Left kidney (tissue), 2 donors: ENCODE measurements around the gene RTN4RL2. TPM values are rescaled to one million over a fixed set of nuclear protein-coding genes. Genes with fewer than 3 reads are reported as not detected.
A peak's percentile ranks its signal among the peaks of the same experiment; 100 is the strongest.
"Not testable (repeated sequence)": the region's sequence is repeated elsewhere in the genome, so short reads cannot be mapped to it uniquely, and the experiment has no call there.

ENCODE experiments used
- DNase-seq: peaks from one replicate; pipeline ENCODE4 v3.0.0-alpha.2; 2013
- polyA plus RNA-seq: library from polyadenylated mRNA; unstranded; fragments of 120-200 nt; gene quantifications from one replicate; pipeline ENCODE4 v1.2.1, GENCODE V29; 2013; ENCODE audit not compliant: insufficient read length

Gene RTN4RL2
- polyA plus RNA-seq, 1 donor = 2.5 TPM

DNA sequence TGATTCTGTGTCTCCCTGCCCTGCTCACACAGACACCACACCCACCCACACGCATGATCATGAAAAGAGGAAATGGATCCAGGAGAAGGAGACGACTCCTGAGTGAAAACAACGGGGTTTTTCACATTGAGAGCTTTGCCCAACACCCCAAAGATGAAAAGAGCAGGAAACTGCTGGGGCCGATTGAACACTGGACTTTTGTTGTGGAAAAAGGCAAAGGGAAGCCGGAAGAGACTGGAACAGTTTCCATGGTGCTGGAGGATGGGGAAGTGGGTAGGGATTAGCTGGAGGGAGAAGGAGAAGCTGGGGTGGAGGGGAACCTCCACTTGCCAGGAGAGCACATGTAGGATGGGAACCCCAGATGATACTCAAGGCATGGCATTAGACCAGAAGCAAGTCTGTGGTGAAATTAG, 28.2 kb upstream of the RTN4RL2 start:
- no peak for DNase-seq

GRCh38 chr11:57432714-57433163, 27.6 kb upstream of the RTN4RL2 start:
- DNase-seq = no peak

DNA sequence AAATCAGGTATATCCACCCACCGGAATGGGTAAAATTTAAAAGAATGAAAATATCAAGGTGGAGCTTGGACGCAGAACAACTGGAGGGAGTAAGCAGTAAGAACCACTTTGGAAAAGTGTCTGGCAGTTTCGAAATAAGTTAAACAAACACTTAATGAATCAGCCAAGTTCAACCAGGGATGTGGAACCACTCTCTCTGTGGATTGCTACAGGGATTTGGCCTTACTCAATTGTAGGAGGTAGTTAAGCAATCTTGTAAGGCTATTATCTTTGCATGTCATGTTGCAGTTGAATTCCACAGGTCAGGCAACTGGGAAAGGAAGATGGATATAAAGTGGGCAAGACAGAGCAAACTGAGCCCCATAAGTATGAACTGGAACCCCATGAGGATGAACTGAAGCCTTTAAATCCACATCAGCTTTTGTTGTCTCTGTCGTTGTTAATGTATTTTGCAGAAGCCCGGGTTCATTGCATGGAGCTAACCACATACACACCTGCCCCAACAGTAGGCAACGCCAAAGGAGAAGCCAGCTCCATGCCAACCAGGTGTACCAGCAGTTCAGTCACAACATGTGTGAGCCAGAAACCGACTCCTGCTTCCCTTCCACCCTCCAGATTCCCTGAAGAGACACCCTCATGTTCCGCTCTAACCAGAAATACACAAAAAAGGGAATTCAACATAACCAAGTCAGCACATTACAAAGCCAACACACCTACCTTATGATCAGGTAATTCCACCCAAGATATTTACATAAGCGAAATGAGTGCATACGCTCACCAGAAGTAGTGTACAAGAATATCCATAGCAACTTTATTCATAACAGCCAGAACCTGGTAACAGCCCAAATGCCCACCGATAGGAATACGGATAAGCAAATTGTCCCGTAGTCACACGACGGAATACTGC, 25.4 kb upstream of the RTN4RL2 start:
- no peak for DNase-seq

GRCh38 chr11:57436031-57436430, 24.3 kb upstream of the RTN4RL2 start:
- no peak for DNase-seq

DNA sequence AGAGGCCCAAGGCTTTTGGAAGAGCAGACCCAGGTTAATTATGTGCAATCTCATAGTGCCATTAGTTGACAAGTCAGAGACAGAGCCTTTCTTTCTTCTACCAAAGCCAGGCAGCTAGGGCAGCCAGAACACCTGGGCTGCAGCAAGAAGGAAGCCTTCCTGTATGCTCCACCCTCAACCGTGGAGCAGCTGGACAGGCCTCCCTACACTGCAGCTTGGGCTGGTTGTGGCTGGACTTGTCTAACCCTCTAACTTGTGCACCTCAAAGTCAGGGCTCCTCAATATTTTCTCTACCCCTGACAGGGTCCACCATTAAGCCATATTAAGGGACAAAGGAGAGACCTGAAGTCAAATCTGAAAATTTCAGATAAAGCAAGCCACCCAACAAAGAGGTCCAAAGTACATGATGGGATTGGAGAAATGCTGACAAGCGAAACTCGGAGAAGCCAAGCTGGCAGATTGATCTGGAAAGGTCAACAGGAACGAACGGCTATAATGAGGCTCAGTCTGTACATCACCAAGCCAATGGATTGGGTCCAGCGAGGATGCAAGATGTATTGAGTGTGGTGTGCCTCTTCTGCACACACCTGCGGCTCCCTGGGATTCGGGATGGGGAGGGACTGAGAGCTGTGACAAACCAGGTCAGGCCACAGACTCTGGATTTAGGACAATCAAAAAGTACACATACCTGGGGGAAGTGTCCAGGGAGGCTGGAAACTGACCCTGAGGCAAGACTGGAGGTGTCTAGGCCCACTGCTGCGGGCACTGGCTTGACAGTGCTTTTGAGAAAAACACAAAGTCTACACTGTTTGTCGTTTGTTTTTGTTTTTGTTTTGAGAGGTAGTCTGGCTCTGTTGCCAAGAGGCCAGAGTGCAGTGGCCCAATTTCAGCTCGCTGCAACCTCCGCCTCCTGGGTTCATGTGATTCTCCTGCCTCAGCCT, 21.7 kb upstream of the RTN4RL2 start:
- DNase-seq = no peak

DNA sequence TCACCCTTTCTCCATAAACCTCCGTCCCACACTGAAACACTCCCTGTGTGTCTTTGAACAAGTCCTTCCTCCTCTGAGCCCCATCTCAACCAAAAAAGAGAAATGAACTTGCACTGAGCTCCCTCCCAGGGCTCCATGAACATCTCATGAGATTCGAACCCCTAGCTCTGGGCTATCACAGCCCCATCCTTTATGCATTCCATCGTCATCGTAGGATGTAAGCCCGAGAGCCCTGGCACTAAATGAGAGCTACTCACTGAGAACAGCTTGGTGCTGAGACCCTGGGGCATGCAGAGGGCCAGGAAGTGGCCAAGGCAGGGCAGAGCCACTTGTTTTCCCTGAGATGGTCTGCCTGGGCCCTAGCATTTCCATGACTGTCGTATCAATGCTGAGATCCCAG, 20.5 kb upstream of the RTN4RL2 start:
- no peak for DNase-seq

DNA sequence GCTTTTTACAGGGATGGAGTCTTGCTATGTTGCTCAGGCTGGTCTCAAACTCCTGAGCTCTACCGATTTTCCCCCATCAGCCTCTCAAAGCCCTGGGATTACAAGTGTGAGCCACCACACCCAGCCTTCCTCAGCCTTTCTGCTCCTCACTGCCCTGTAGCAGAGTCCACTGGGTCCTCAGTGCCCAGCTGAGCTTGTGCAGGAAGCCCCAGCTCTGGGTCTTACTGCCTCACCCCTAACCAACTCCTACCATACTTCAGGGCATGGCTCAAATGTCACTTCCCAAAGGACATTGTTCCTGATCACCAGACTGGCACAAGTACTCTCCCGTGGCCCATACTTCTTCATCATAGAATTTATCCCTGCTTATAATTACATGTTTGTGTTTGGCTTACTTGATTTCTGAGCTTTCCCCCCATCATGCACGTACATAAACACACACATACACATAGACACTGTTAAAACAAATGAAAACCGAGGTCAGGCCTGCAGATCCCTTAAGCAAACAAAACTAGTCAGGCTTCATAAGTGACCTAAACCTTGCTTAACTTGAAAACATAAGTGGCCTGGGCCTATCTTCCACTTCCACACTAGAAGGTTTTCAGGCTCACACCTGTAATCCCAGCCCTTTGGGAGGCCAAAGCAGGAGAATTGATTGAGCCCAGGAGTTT, 19.4 kb upstream of the RTN4RL2 start:
- no peak for DNase-seq

DNA sequence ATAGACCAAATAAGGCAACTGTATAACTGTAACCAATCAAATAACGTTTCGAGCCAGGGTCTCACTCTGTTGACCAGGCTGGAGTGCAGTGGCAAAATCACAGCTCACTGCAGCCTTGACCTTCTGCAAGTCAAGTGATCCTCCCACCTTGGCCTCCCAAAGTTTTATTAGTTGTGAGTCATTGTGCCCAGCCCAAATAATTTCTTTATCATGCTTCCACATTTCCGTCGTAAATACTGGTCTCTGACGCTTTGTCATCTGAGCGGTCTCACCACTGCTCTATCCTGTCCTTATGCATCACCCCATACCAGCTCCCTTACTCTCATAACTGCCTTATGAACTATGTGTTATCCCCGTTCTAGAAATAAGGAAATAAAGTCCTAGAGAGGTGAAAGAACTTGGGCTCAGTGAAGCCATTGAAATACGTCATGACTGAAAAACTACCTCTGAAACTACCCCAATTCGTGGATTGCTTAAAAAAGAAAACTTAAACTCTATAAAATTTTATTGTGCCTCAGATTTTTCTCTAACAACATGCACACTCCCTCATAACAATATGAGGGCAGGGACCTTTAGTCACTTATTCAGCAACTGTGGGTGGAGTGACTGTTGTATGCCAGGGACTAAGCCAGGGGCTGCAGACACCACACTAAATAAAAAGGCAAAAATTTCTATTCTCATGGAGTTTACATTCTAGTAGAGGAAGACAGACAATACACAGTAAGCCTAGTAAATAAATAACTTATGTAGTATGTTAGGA, 15.8 kb upstream of the RTN4RL2 start:
- no peak for DNase-seq

GRCh38 chr11:57445122-57445394, 15.3 kb upstream of the RTN4RL2 start:
- DNase-seq = not testable (repeated sequence)

DNA sequence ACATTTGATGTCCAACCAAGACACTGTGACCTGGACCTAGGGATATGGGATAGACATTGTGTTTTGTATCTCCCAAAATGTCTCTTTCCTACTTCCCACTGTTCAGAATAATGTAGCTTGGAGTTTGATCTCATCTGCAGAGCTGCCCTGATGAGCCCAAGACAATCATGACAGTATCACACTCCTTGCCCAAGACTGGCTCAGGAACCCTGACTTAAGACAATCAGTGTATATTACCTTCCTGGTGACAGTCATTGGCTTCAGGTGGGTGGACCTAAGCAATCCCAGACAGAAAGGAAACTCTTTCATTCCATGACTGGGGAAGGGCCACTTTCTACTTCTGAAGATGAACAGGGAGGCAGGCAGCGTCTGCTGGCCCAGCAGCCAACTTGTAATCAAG, 14.3 kb upstream of the RTN4RL2 start:
- no peak for DNase-seq

DNA sequence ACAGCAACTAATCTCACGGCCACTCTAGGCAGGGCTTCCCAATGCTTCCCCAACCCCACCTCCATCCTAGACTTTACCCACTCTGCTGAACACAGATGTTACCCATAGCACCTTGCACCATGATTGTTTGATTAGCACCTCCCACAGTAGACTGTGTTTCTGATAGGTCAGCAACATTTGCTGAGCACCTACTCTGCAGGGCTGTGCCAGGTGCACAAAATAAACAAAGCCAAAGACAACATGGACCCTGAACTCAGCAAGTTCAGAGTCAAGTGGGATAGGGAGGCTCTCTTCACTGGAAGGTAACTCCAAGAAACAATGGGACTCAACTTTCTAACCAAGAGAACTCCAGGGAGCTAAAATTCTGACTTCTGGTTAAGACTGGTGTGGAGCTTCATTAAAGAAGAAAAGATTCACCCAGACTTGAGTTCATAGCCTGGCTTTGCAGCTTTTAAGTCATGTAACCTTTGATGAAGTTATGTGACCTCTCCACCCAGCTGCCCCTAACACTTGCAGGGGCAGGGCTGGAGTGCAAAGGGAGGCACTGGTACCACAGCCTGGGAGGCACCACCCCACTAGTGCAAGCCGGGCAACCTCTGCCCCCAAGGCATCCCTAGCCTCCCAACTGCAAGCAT, 6.7 kb upstream of the RTN4RL2 start:
- DNase-seq = no peak

DNA sequence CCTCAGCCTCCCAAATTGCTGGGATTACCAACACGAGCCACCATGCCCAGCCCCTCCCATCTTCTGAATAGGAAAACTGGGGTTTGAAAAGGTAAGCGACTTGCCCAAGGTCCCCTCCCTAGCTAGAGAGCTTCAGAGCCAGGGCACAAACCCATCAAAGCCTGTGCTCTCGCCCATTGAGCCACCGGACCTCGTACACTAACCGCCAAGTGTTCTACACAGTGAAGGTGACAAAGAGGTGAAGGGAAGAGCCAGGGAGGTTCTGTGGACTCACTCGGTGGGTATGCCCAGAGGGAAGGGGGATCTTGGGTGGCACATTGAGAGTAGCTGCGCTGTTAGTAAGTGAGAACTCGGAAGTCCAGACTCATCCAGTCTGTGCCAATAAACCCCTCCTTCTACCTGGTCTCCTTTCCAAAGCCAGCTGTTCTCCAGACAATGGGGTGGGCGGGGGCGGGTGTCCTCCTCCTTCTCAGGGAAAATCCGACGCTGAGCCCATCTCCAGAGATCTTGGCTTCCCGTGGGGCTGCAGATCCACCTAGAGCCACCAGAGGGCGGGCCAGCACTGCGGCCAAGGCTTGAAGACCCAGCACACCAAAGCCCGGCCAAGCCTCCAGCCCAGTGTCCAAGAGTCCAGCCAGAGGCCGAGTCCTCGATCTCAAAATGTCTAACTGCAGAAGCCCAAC, 3.2 kb upstream of the RTN4RL2 start:
- peak; percentile 83 for DNase-seq

DNA sequence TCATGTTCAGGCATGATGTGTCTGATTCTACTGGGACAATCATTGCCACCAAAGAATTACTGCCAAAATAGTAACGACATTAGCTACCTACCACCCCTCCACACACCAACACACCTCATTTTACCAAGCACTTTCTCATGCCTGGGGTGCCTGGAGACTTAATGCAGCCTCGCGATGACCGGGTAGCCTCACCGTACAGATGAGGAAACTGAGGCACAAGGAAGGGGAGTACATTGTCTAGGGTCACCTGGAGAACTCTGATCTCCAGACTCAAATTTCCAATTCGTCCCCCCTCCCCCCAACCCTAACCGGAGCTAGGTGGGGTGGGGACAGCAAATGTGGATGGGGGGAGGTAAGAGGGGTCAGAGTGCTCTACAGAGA, 2.7 kb upstream of the RTN4RL2 start:
- DNase-seq = no peak

GRCh38 chr11:57458060-57458409, 2.3 kb upstream of the RTN4RL2 start:
- DNase-seq = no peak

GRCh38 chr11:57458410-57459163, 1.7 kb upstream of the RTN4RL2 start:
- DNase-seq = no peak

GRCh38 chr11:57459164-57460021, 935 bp upstream of the RTN4RL2 start:
- DNase-seq = no peak

DNA sequence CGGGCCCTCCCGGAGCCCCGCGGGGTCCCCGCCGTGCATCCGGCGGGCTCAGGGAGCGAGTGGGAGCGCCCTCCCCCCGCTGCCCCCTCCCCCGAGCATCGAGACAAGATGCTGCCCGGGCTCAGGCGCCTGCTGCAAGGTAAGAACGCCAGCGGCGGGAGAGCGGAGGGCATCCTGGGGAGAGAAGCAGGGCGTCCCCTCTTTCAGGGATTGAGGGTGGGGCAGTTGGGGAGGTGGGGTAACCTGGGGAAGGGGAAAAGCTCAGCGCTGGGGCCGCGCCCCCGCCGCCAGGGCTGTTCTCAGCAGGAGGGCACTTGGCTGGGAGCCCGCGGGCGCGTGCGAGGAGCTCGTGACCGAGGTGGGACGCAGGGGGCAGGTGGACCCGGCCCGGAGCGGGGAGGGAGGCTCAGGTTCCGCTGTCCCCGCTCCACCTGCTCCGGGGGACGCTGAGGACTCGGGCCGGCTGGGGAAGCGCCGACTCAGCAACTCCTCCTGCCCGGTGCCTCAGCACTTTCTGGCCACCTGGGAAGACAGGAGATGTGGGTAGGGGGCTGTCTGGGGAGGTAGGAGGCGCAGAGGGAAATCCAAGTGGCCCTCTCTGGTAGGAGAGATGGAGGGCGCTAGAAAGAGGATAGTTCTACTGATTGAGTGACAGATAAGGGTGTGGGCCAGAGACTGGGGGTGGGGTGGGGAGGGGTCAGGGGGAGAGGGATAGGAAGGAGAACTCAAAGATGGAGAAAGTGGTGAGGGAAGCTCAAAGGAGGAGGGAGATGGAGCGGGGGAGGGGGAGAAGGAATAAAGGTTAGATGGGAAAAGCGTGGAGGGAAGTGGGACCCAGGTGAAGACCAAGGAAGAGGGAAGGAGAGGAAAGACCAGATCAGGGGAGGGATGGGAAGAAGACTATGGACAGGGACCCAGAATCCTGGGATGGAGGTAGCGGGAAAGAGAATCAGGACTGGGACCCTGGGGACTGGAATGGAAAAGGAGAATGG, 726 bp downstream of the RTN4RL2 start:
- DNase-seq = no peak
